Activated CD8-positive, alpha-beta memory T cell treated with anti-CD3 and anti-CD28 coated beads, Interleukin-2, amount 50 U/mL, for 24 hours (primary cell): ENCODE data around the gene PCDHGB2.
"Not testable (repeated sequence)": the region's sequence is repeated elsewhere in the genome, so short reads cannot be mapped to it uniquely, and the experiment has no call there.

Experiments used
- DNase-seq: peaks from one replicate; pipeline ENCODE4 v3.0.0-alpha.2; 2020; ENCODE audit errors: extremely low read depth

The PCDHGB2 gene

DNA sequence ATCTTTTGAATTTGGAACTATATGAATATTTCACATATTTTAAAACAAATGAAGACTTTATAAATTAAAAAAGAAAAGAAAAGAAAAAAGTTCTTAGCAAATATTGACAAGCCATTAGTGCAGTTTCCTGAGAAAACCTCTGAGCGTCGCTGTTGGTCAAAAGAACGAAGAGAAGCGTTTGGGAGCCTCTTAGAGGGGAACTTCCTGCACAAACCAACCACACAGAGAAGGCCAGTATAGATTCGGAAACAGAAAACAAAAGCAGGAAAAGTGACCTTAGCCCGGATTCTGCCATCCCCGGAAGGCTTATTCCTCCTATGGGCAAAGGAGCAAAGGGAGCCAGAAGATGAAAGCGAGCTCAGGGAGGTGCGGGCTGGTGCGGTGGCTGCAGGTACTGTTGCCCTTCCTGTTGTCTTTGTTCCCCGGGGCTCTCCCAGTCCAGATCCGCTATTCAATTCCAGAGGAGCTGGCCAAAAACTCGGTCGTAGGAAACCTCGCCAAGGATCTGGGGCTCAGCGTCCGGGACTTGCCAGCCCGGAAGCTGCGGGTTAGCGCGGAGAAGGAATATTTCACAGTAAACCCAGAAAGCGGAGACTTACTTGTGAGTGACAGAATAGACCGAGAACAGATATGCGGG lies at the start of gene PCDHGB2:
TSS of gene PCDHGB2 (plus strand) at position 205 of the 637 bp plus-strand sequence. CDS start at position 347, 142 bp downstream.
- no peak for DNase-seq

GRCh38 chr5:141313711-141314110 lies 46.1 kb upstream of the PCDHGB2 start:
- no peak for DNase-seq

GRCh38 chr5:141316963-141317362 lies 42.8 kb upstream of the PCDHGB2 start:
- not testable (repeated sequence) for DNase-seq

DNA sequence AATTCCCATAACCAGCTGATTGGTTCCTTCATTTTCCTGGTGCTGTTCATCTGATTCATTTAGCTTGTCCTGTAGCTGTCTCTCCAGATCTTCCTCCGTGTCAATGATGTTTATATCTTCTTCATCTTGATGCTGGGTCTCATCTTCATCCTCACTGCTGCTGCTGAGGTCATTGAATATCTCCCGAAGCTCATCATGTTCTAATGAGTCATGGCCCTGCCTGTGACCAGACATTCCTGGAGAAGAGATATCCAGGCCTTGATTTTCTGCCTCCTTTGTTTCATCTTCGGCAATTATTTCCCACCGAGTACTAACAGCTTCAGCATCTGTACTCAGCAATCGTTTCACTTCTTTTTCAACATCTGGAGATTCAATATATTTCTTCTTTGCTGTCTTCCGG lies 40.6 kb upstream of the PCDHGB2 start:
- no peak for DNase-seq

GRCh38 chr5:141319699-141320098 lies 40.1 kb upstream of the PCDHGB2 start:
- DNase-seq, result no peak

DNA sequence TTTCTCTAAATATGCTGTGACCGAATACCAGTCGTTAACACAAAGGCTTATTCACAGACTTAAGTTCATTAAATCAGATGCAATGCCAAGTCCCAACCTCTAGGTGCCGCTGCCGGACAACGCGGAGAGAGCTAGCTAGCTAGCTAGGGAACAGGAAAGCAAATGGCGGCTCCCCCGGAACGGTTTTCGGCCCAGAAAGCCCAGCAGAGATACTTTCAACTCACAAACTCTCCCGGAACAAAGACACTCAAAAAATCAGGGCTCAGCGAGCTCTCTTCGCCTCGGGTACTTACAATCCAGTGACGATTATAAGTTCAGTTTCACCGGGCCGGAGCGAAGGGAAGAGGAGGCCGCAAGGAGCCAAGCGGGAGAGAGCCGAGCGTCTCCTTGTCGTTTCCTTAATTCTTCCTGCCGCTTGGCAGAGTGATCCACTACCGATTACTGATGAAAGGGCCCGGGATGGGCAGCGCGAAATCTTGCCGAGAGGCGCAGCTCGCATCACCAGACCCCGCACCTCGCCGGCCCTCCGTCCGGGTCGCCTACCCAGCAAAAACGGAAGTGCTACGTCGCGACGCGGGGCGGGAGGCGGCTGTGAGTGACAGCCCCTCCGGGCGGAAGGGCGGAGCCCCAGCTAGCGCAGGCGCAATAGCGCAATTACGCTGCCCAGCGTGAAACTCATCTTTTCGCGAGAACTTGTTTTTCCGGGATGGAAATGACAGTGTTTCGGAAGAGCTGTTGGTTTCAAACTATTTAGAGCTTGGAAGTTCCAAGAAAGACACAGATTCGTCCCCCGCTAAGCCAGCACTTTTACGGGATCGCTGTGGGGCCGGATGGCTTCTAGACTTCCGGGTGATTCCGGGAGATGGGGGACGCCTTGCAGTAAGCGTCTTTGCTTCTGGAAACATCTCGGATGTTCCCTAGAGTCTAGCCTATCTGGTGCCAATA lies 39.3 kb upstream of the PCDHGB2 start, which contains the start of gene TAF7:
TSS of gene TAF7 (minus strand) at position 560 of the 945 bp plus-strand sequence. CDS start 740 bp downstream, outside the sequence.
- DNase-seq, result peak; percentile 79

DNA sequence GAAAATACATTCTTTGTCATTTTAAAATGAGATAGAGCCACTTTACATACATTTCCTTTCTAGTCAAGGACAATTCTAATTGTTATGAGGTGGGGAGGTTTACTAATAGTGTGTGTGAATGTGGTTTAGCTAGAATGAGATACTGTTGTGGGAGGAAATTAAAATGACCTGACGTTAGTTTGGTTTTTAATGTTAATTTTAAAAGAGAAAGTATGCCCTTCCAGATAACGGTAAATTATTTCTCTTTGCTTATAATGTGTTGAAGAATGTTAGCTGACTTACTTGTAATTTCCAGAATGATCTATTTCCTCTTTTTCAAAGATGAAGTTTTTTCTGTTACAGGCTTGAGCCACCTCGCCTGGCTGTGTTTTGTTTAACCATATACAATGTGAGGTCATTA lies 37.5 kb upstream of the PCDHGB2 start:
- DNase-seq, result no peak

DNA sequence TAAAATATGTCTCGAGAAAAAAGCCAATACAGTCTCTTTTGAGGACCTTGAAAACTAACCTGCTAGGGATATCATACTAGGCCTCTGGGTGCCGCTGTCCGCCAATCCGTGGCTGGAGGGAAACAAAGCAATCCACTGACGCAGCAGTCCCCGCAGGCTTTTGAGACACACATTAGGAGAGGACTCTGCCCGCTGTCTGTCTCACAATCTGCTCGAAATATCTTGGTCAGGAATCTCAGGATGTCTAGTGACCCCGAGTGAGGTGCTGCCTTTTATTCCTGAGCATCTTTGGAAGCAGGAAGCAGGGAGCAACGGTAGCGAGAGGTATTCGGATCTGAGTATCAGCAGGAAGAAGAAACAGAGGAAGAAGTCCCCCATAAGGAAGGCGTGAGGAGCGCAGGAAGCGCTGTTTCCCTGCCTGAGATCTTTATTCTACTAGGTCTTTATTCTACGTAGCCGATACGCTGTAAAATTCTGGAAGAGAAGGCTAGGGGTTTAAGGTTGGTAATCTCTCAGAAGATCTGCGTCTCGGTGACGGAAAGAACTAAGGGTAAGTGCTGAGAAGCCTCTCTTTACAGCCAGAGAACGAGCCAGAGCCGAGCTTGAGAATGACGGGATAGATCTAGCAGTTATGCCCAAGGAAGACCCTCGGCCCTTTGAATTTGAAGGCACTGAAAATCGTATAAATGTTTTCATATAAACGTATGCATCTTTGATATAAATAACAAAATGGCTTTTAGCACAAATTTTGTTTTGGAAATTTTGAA lies 33.5 kb upstream of the PCDHGB2 start:
- DNase-seq, result no peak

DNA sequence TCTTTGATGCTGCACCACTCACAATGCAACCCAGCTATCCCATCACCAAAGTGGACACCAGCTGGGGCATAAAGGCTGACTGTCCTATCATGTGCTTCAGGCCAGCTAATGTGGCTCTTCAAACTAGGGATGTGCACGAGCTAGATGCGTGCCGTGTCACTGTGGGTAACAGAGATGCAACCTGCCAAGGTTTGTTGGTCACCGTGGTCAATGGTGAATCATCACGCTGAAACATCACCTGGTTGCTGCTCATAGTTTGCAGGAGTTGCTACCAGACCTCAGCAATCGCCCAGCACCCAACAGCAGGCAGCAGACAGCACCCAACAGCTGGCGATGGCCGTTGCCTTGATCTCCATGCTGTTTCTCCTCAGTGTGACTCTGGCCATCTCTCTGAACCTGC lies 31.6 kb upstream of the PCDHGB2 start:
- DNase-seq, result no peak

- no peak for DNase-seq
Measured at GRCh38 chr5:141330299-141331080, 29.3 kb upstream of the PCDHGB2 start, which contains the start of gene PCDHGA1. Gene PCDHGA1, plus strand, starts transcription at chr5:141330514.

GRCh38 chr5:141332571-141332970 lies 27.2 kb upstream of the PCDHGB2 start:
- DNase-seq, result not testable (repeated sequence)

DNA sequence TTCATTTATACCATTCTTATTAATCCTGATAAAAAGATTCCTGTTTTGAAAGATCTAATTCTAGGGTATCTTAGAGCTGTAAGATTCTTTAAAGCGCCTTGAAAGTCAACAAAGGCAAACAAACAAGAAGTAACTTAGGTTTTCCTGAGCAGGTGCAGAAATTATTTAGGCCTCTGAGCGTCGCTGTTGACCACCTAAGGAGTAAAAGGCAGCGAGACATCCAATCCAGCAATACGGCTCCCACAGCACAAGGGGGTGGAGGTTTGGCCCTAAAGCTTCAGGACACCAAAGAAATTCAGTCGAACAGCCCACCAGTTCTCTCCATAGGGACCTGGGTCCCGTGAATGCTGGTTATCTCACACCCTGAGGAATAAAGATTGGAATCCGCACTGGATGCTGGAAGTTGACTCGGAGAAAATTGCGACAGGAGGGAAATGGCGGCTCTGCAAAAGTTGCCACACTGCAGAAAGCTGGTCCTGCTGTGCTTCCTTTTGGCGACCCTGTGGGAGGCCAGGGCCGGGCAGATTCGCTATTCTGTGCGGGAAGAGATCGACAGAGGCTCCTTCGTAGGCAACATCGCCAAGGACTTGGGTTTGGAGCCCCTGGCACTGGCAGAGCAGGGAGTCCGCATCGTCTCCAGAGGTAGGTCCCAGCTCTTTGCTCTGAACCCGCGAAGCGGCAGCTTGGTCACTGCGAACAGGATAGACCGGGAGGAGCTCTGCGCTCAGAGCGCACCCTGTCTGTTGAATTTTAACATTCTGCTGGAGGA lies 21.1 kb upstream of the PCDHGB2 start, which contains the start of gene PCDHGA2:
TSS of gene PCDHGA2 (plus strand) at position 223 of the 769 bp plus-strand sequence.
- no peak for DNase-seq

- DNase-seq, result not testable (repeated sequence)
Measured at GRCh38 chr5:141340781-141341354, 18.9 kb upstream of the PCDHGB2 start.

DNA sequence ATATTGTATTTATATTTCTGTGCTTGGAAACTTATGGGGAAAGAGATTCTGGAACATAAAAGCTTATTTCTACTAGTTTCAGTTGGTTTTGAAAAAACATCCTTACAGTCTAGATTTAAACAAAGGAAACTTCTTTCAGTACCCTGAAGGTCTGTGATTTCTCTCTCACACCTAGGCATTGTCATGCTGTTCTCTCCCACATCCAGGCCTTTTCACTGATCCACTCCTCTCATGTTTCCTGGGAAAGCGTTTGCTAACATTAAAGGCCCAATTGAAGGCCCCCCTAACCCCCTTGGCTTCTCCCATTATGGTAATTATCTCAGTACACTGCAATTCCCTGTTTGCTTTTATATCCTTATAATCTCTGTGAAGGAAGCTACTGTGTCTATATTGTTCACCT lies 17.0 kb upstream of the PCDHGB2 start:
- DNase-seq, result no peak

DNA sequence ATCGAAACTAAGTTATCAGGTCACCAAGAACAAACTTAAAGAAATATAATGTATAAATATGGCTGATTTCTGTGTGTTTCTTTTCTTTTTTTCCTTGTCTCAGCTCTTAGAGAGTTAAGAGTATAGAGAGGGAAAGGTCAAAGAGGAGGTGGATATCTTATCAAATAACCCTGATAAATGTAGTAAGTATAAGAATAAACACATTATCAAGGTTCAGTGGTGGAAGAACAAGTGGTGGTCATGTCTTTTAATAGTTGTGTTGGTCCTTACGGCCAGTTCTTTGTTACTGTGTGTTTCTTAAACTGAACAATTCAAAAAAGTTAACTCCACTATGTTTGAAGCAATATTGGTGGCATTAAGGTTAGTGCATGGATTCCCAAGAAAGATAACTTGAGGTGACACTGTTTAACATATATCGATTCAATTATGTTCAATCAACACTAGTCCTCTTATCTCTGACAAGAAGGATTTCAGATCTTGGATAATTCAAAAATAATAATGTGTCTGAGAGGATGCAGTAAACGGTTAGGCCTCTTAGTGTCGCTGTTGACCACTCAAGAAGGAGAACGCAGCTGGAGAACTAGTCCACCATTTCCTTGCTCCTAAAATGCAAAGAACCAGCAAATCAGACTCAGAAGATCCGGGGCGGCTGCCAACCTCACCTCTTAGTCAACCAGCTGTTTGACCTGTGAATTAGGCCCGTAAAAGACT lies 16.4 kb upstream of the PCDHGB2 start, which contains the start of gene PCDHGA3:
TSS of gene PCDHGA3 (plus strand) at position 588 of the 711 bp plus-strand sequence. CDS start 205 bp downstream, outside the sequence.
- no peak for DNase-seq

DNA sequence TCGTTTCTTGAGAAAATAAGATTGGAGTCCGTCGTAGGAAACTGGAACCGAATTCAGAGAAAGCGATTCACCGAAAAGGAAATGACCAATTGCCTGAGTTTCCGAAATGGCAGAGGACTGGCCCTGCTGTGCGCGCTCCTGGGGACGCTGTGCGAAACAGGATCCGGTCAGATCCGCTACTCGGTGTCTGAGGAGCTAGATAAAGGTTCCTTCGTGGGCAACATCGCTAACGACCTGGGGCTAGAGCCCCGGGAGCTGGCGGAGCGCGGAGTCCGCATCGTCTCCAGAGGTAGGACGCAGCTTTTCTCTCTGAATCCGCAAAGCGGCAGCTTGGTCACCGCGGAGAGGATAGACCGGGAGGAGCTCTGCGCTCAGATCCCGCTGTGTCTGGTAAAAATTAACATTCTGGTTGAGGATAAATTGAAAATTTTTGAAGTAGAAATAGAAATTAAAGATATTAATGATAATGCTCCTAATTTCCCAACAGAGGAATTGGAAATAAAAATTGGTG lies 15.8 kb upstream of the PCDHGB2 start:
- no peak for DNase-seq

- DNase-seq, result no peak
Measured at GRCh38 chr5:141345327-141345726, 14.5 kb upstream of the PCDHGB2 start.

DNA sequence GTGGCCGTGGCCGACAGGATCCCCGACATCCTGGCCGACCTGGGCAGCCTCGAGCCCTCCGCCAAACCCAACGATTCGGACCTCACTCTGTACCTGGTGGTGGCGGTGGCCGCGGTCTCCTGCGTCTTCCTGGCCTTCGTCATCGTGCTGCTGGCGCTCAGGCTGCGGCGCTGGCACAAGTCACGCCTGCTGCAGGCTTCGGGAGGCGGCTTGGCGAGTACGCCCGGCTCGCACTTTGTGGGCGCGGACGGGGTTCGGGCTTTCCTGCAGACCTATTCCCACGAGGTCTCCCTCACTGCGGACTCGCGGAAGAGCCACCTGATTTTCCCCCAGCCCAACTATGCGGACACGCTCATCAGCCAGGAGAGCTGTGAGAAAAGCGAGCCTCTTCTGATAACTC lies 13.8 kb upstream of the PCDHGB2 start:
- not testable (repeated sequence) for DNase-seq
